ENCODE data around the gene RAB34. TPM values are rescaled to one million over a fixed set of nuclear protein-coding genes. Genes with fewer than 3 reads are reported as not detected.

RAB34 gene
- 62.3 TPM for total RNA-seq
- long read RNA-seq, transcript RAB34-203 (10 exons, 1,597 nt), result minor isoform, 11 of 114 reads
- long read RNA-seq, transcript RAB34-204 (10 exons, 1,766 nt), result major isoform, 43 of 114 reads
- long read RNA-seq, transcript RAB34-201 (11 exons, 1,592 nt), result minor isoform, 23 of 114 reads
- long read RNA-seq, partial matches to known transcripts, result 15 of 114 reads
- long read RNA-seq, other reads (novel, unspliced or antisense), result 20 of 114 reads

GRCh38 chr17:28717578-28718332 is at the start of gene RAB34:
TSS of gene RAB34 (minus strand) at chr17:28717868. CDS start at chr17:28717266, 602 bp downstream.
- DNase-seq (peak; percentile 86), ATAC-seq (peak; percentile 61 to 75)
- peaks cover 55% of the 10 kb centered on the region for H3K4me1 ChIP-seq
- H3K4me3 ChIP-seq, result peak within 1 kb of the TSS; percentile 72
- H3K9me3 ChIP-seq, result no peaks in the 10 kb centered on the region
- intact Hi-C loops (cut with DNase I), result no loop called here
- peak; percentile 25 for TF ChIP-seq CTCF (IDR thresholded peaks at IDR 0.05)
- H3K27me3 ChIP-seq (ENCODE audit: low read depth), result no peaks in the 10 kb centered on the region
- peak within 1 kb of the TSS; percentile 90 for H3K27ac ChIP-seq
- peaks cover 42% of the 10 kb centered on the region for H3K36me3 ChIP-seq

DNA sequence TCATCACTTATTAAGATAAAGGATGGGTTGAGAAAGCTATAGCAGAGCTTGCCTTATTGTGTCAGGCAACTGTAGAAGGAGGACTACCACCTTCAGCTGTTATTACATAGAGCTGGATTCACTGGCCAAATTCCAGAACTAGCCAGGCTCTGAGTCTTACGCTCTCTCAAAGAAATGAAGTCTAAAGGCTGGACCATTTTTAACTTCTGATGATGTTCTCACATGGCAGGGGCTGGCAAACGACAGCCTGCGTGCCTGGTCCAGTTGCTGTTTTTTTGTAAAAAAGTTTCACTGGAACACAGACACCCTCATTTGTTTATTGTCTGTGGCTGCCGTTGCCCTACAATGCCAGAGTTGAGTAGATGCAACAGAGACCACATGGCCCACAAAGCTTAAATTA is 47.4 kb upstream of the RAB34 start:
- no peak overlapping the region for H3K27ac ChIP-seq
- no peak for DNase-seq
- intact Hi-C loops (cut with DNase I), result loop anchor here (10.0 kb wide), 1 partner anchor 150 kb away; no protein-coding TSS in a partner anchor
- ATAC-seq, result no peak
- H3K9me3 ChIP-seq, result no peaks in the 10 kb centered on the region
- H3K4me3 ChIP-seq, result no peak overlapping the region
- TF ChIP-seq CTCF (IDR thresholded peaks at IDR 0.05), result no peak
- no peaks in the 10 kb centered on the region for H3K27me3 ChIP-seq (ENCODE audit: low read depth)
- peaks cover 39% of the 10 kb centered on the region for H3K36me3 ChIP-seq
- H3K4me1 ChIP-seq, result peaks cover 34% of the 10 kb centered on the region

GRCh38 chr17:28763804-28764266 is 46.2 kb upstream of the RAB34 start:
- DNase-seq, result no peak
- Histone ChIP-seq H3K27ac (no peak overlapping the region), H3K4me1 (peaks cover 38% of the 10 kb centered on the region), H3K36me3 (peaks cover 51% of the 10 kb centered on the region), H3K4me3 (no peak overlapping the region), H3K9me3 (no peaks in the 10 kb centered on the region), H3K27me3 (ENCODE audit: low read depth) (no peaks in the 10 kb centered on the region)
- TF ChIP-seq CTCF (IDR thresholded peaks at IDR 0.05), result peak; percentile 92
- intact Hi-C loops (cut with DNase I), result loop anchor here (10.0 kb wide), 1 partner anchor 151 kb away; no protein-coding TSS in a partner anchor
- peak; percentile 70 to 80 for ATAC-seq

- H3K27ac ChIP-seq, result no peak overlapping the region
- H3K27me3 ChIP-seq (ENCODE audit: low read depth), result no peaks in the 10 kb centered on the region
- TF ChIP-seq CTCF (IDR thresholded peaks at IDR 0.05), result no peak
- DNase-seq (no peak), ATAC-seq (peak in 1 of 2 donors; percentile 31)
- H3K4me1 ChIP-seq, result peaks cover 38% of the 10 kb centered on the region
- H3K36me3 ChIP-seq, result peaks cover 57% of the 10 kb centered on the region
- no peak overlapping the region for H3K4me3 ChIP-seq
- intact Hi-C loops (cut with DNase I), result loop anchor here (10.0 kb wide), 1 partner anchor 152 kb away; no protein-coding TSS in a partner anchor
- H3K9me3 ChIP-seq, result no peaks in the 10 kb centered on the region
These were observed 45.6 kb upstream of the RAB34 start for GRCh38 chr17:28763137-28763799.
